Liver (tissue), 9 donors: ENCODE measurements around the gene MOB3B. TPM values are rescaled to one million over a fixed set of nuclear protein-coding genes. Genes with fewer than 3 reads are reported as not detected.
A peak's percentile ranks its signal among the peaks of the same experiment; 100 is the strongest.

Experiments
- DNase-seq: peaks from one replicate; pipeline ENCODE4 v3.0.0-alpha.2; 2017; ENCODE audit warnings: low spot score
- H3K27ac ChIP-seq, 2 donors: one replicate each; pipeline ENCODE4 v1.7.0; 2013; ENCODE audit warnings: inconsistent platforms in 2 of 2, low read length in 2 of 2, control low read depth in 1 of 2, low read depth in 1 of 2, mild to moderate bottlenecking in 1 of 2
- H3K27me3 ChIP-seq, 4 donors: one replicate each; pipeline versions ENCODE4 v1.6.1 to v1.7.0; 2013; ENCODE audit warnings: low read length in 3 of 4, inconsistent platforms in 1 of 4, mild to moderate bottlenecking in 1 of 4, moderate library complexity in 1 of 4; ENCODE audit not compliant: control insufficient read depth in 4 of 4, insufficient read depth in 4 of 4
- H3K36me3 ChIP-seq, 4 donors: one replicate each; pipeline versions ENCODE4 v1.6.1 to v1.7.0; 2013; ENCODE audit warnings: low read length in 3 of 4, mild to moderate bottlenecking in 3 of 4, low read depth in 1 of 4, moderate library complexity in 1 of 4; ENCODE audit not compliant: control insufficient read depth in 4 of 4, insufficient read depth in 3 of 4
- H3K4me1 ChIP-seq, 4 donors: one replicate each; pipeline versions ENCODE4 v1.6.1 to v1.7.0; 2013; ENCODE audit warnings: low read length in 3 of 4, mild to moderate bottlenecking in 3 of 4, moderate library complexity in 1 of 4; ENCODE audit not compliant: control insufficient read depth in 4 of 4, insufficient read depth in 4 of 4
- H3K4me3 ChIP-seq, 3 donors: one replicate each; pipeline versions ENCODE4 v1.6.1 to v1.7.0; 2013; ENCODE audit warnings: low read length in 3 of 3, control low read depth in 1 of 3, low read depth in 1 of 3, mild to moderate bottlenecking in 1 of 3
- H3K9ac ChIP-seq, 2 donors: one replicate each; pipeline ENCODE4 v1.7.0; 2013; ENCODE audit warnings: low read length in 2 of 2, mild to moderate bottlenecking in 2 of 2, moderate library complexity in 2 of 2, control low read depth in 1 of 2, low read depth in 1 of 2
- H3K9me3 ChIP-seq, 4 donors: one replicate each; pipeline versions ENCODE4 v1.6.1 to v1.7.0; 2013; ENCODE audit warnings: low read length in 3 of 4; ENCODE audit not compliant: control insufficient read depth in 4 of 4
- EGR1 ChIP-seq, 2 donors: IDR thresholded peaks; 2 replicates each; pipeline ENCODE4 v1.6.1; 2016 to 2018; ENCODE audit warnings: antibody characterized with exemption in 2 of 2, low read depth in 2 of 2
- HNF4G ChIP-seq: IDR thresholded peaks from 2 replicates; pipeline ENCODE4 v1.6.1; 2016; ENCODE audit warnings: antibody characterized with exemption
- NR2F2 ChIP-seq: IDR thresholded peaks from 2 replicates; pipeline ENCODE4 v1.6.1; 2016; ENCODE audit warnings: antibody characterized with exemption
- RXRA ChIP-seq, 2 donors: IDR thresholded peaks; 2 replicates each; pipeline ENCODE4 v1.6.1; 2017 to 2018; ENCODE audit warnings: antibody characterized with exemption in 2 of 2, mild to moderate bottlenecking in 1 of 2
- SP1 ChIP-seq: IDR thresholded peaks from 2 replicates; pipeline ENCODE4 v1.6.1; 2018; ENCODE audit warnings: antibody characterized with exemption, mild to moderate bottlenecking
- WGBS: extraction: QIAGEN DNeasy Blood & Tissue Kit; methylation state at CpG from one replicate; pipeline ENCODE4 v1.1.7; 2013; 5-methylcytosine and 5-hydroxymethylcytosine counted together
- polyA plus RNA-seq, 2 donors: library from polyadenylated mRNA; stranded (reverse) in 1 of 2; unstranded in 1 of 2; fragments of 200-250 nt in 1 of 2; fragments of >200 nt in 1 of 2; fragmentation: Nextera tagmentation in 1 of 2; extraction: Ambion mirVana in 1 of 2; gene quantifications; one replicate each; pipeline versions ENCODE4 v1.2.1 to v1.2.3, GENCODE V29; 2013 to 2015
- total RNA-seq, 2 donors: library from RNA; depleted of rRNA; stranded (reverse); fragments of >200 nt; gene quantifications; one replicate each; pipeline ENCODE4 v1.2.3, GENCODE V29; 2014
- TF ChIP-seq, protein P1 (sequence below): IDR thresholded peaks from 2 replicates; pipeline ENCODE4 v1.6.1; 2016; ENCODE audit warnings: antibody characterized with exemption
- TF ChIP-seq, protein P2 (sequence below): IDR thresholded peaks from 2 replicates; pipeline ENCODE4 v1.6.1; 2016; ENCODE audit warnings: antibody characterized with exemption, mild to moderate bottlenecking
- TF ChIP-seq, protein P3 (sequence below): IDR thresholded peaks from 2 replicates; pipeline ENCODE4 v1.6.1; 2016; ENCODE audit warnings: antibody characterized with exemption
- TF ChIP-seq, protein P4 (sequence below): fragments of 150-350 bp; IDR thresholded peaks from 2 replicates; pipeline ENCODE4 v1.5.1; 2017; ENCODE audit warnings: improper control_type of control experiment, low read depth, low read length; ENCODE audit not compliant: missing input control
- donor health status: healthy.
- donor health status: healthy.
- donor health status: healthy.
- donor health status: healthy.
- donor health status: healthy.

The MOB3B gene
- total and polyA plus RNA-seq, 4 donors, result 0.36 to 1.1 (median 0.76) TPM

DNA sequence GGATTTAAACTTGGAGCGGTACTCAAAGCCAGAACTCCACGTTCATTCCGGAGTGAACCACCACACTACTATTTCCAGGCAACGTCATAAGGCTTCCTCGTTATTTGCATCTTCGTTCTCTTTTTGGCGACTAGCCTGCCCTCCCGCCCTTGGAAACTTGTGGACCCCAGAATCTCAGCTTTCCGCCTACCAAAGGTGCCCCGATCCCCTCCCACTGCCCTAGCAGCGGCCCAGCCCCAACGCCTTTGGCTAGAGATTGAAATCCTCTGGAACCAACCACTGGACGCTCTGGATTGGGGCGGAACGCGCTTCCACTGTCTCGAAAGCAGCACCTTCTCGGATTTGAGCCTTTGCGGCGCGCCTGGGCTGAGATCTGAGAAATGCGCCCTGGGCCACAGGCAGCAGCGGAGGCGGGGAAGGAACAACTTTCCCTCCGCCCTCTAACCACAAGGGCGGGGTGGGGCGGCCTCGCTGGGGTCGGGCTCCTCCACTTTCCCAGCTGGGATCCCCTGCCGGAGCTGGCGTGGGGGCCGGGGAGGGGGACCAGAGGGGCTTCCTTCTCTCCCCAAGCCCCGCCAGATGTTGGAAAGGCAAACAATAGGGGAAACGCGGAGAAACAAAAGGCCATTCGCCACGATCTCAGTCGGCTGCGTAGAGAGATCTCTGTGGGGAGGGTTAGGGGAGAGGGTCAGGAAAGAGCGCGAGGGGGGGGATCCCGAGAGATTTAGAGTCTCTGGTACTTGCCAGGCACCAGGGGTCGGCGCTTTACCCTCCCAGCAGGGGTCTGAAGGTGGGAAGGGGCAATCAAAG lies 1.3 kb downstream of the MOB3B start:
- peak overlapping the region; percentile 65 to 78 (median 73) for H3K4me3 ChIP-seq
- peaks cover 3 to 23% (median 11%) of the 10 kb centered on the region in 4 donors for H3K4me1 ChIP-seq
- peak overlapping the region; percentile 67 to 77 for H3K9ac ChIP-seq
- no peaks in the 10 kb centered on the region for H3K27me3 ChIP-seq
- peak overlapping the region; percentile 37 to 64 for H3K27ac ChIP-seq
- no peaks in the 10 kb centered on the region for H3K36me3 ChIP-seq
- TF ChIP-seq, protein P1, sequence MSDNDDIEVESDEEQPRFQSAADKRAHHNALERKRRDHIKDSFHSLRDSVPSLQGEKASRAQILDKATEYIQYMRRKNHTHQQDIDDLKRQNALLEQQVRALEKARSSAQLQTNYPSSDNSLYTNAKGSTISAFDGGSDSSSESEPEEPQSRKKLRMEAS, result no peak
- TF ChIP-seq SP1, result no peak
- H3K9me3 ChIP-seq, result no peaks in the 10 kb centered on the region
- 18% methylated on average over 44 of the region's 44 CpGs for WGBS
- DNase-seq, result peak; percentile 56

DNA sequence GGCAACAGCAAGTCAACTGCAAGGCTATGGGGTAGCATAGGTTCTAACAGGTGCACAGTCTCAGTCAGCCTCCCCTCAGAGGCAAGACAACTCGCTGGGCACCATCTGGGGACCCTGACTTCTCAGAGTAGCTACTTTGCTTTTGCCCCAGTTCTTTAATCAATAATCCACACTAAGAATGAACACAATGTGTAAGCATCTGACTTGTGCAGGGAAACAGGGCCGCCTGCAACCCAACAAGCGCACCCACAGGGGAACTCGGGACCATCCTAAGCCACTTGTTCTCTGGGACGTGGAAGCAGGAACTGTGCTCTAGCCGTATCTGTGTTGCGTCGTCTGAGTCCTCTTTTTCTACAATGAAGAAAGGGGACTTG lies 1.9 kb downstream of the MOB3B start:
- no peak for DNase-seq
- H3K27ac ChIP-seq, result no peak overlapping the region
- WGBS, result 73% methylated on average over 8 of the region's 8 CpGs
- H3K27me3 ChIP-seq, result no peaks in the 10 kb centered on the region
- H3K4me1 ChIP-seq, result peaks cover 3 to 23% (median 11%) of the 10 kb centered on the region in 4 donors
- no peaks in the 10 kb centered on the region for H3K9me3 ChIP-seq
- H3K4me3 ChIP-seq, result peak overlapping the region in 1 of 3 donors; percentile 78
- H3K36me3 ChIP-seq, result no peaks in the 10 kb centered on the region
- H3K9ac ChIP-seq, result no peak overlapping the region
- TF ChIP-seq RXRA (IDR thresholded peaks at IDR 0.05) (no peak), SP1 (no peak), HNF4G (no peak), EGR1 (IDR thresholded peaks at IDR 0.05; ENCODE audit: low read depth in 2 of 2) (no peak), NR2F2 (no peak)
- TF ChIP-seq, protein P2, sequence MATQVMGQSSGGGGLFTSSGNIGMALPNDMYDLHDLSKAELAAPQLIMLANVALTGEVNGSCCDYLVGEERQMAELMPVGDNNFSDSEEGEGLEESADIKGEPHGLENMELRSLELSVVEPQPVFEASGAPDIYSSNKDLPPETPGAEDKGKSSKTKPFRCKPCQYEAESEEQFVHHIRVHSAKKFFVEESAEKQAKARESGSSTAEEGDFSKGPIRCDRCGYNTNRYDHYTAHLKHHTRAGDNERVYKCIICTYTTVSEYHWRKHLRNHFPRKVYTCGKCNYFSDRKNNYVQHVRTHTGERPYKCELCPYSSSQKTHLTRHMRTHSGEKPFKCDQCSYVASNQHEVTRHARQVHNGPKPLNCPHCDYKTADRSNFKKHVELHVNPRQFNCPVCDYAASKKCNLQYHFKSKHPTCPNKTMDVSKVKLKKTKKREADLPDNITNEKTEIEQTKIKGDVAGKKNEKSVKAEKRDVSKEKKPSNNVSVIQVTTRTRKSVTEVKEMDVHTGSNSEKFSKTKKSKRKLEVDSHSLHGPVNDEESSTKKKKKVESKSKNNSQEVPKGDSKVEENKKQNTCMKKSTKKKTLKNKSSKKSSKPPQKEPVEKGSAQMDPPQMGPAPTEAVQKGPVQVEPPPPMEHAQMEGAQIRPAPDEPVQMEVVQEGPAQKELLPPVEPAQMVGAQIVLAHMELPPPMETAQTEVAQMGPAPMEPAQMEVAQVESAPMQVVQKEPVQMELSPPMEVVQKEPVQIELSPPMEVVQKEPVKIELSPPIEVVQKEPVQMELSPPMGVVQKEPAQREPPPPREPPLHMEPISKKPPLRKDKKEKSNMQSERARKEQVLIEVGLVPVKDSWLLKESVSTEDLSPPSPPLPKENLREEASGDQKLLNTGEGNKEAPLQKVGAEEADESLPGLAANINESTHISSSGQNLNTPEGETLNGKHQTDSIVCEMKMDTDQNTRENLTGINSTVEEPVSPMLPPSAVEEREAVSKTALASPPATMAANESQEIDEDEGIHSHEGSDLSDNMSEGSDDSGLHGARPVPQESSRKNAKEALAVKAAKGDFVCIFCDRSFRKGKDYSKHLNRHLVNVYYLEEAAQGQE, result no peak
- TF ChIP-seq, protein P3, sequence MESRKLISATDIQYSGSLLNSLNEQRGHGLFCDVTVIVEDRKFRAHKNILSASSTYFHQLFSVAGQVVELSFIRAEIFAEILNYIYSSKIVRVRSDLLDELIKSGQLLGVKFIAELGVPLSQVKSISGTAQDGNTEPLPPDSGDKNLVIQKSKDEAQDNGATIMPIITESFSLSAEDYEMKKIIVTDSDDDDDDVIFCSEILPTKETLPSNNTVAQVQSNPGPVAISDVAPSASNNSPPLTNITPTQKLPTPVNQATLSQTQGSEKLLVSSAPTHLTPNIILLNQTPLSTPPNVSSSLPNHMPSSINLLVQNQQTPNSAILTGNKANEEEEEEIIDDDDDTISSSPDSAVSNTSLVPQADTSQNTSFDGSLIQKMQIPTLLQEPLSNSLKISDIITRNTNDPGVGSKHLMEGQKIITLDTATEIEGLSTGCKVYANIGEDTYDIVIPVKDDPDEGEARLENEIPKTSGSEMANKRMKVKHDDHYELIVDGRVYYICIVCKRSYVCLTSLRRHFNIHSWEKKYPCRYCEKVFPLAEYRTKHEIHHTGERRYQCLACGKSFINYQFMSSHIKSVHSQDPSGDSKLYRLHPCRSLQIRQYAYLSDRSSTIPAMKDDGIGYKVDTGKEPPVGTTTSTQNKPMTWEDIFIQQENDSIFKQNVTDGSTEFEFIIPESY, result no peak
- TF ChIP-seq, protein P4, sequence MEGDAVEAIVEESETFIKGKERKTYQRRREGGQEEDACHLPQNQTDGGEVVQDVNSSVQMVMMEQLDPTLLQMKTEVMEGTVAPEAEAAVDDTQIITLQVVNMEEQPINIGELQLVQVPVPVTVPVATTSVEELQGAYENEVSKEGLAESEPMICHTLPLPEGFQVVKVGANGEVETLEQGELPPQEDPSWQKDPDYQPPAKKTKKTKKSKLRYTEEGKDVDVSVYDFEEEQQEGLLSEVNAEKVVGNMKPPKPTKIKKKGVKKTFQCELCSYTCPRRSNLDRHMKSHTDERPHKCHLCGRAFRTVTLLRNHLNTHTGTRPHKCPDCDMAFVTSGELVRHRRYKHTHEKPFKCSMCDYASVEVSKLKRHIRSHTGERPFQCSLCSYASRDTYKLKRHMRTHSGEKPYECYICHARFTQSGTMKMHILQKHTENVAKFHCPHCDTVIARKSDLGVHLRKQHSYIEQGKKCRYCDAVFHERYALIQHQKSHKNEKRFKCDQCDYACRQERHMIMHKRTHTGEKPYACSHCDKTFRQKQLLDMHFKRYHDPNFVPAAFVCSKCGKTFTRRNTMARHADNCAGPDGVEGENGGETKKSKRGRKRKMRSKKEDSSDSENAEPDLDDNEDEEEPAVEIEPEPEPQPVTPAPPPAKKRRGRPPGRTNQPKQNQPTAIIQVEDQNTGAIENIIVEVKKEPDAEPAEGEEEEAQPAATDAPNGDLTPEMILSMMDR, result no peak
